GM23248 (cell line): ENCODE data around the gene SLC16A12.

Experiments used
- EZH2 ChIP-seq: fragments of 200-600 bp; sonication (generic); IDR thresholded peaks from 2 replicates; pipeline ENCODE4 v1.6.1; 2018; ENCODE audit warnings: antibody characterized with exemption, mild to moderate bottlenecking; ENCODE audit not compliant: insufficient read depth, poor library complexity, severe bottlenecking
- EZH2phosphoT487 ChIP-seq: fragments of 200-600 bp; sonication (generic); IDR thresholded peaks from 2 replicates; pipeline ENCODE4 v1.6.1; 2018; ENCODE audit warnings: antibody characterized with exemption, moderate library complexity, mild to moderate bottlenecking, low read depth; ENCODE audit not compliant: insufficient read depth

DNA sequence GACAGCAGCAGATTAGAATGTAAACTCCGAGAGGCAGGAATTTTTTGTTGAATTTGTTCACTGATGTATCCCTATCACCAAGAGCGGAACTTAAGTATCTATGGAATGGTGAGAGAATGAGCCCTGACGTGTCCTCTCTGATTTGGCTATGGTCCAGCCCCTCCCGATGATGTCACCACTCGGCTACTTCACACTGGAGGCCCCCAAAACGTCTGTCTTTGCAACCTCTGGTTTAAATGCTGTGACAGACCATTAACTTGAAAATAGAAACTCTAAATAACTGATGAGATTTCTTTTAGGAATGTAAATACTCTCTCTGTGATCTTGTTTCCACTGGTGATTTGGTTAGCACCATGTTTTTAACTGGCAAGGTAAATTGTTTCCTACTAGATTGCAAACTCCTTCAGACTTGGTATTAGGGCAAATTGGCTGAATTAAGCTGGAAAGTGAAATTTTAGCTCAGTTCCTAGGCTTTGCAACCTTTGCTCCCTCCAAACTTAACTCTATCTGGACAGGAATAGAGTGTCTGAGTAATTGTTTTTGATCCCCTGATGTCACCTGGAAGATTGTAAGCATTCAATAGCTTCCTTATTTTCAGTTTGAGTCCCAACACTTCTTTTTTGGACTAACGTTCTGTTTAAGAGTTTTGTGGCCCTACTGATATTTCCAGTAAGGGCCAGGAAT lies 19.1 kb downstream of the SLC16A12 start:
- TF ChIP-seq EZH2 (no peak), EZH2phosphoT487 (no peak)
